Pancreas (tissue), 10 donors: ENCODE results near the gene FASTKD1. TPM values are rescaled to one million over a fixed set of nuclear protein-coding genes. Genes with fewer than 3 reads are reported as not detected.

Source experiments
- ATAC-seq, 4 donors: fragments of 200-7000 bp; cut with Tn5 transposase; one replicate each; pipeline versions ENCODE4 v1.8.0 to v1.9.1; 2020; ENCODE audit warnings: mild to moderate bottlenecking in 4 of 4, moderate library complexity in 4 of 4
- DNase-seq, 6 donors: peaks; one replicate each; pipeline ENCODE4 v3.0.0-alpha.2; 2020
- FAIRE-seq: peaks from 2 replicates; lab custom pipeline; 2012; peaks lifted over from hg19 to GRCh38; lab: Jason Lieb, UNC
- H3K27ac ChIP-seq, 4 donors: fragments of 200-600 bp; sonication (generic); 1 replicate in 3 of 4; 2 replicates in 1 of 4; pipeline versions ENCODE4 v1.5.0 to v1.8.0; 2020
- H3K27me3 ChIP-seq, 4 donors: fragments of 200-600 bp; one replicate each; pipeline ENCODE4 v1.8.0; 2021
- H3K36me3 ChIP-seq, 3 donors: fragments of 200-600 bp; sonication (generic) in 1 of 3; one replicate each; pipeline versions ENCODE4 v1.5.0 to v1.8.0; 2020 to 2021
- H3K4me1 ChIP-seq, 3 donors: fragments of 200-600 bp; one replicate each; pipeline ENCODE4 v1.8.0; 2021
- H3K4me3 ChIP-seq, 4 donors: fragments of 200-600 bp; sonication (generic) in 2 of 4; one replicate each; pipeline versions ENCODE4 v1.5.0 to v1.8.0; 2020 to 2021
- H3K9me3 ChIP-seq, 4 donors: fragments of 200-600 bp; one replicate each; pipeline ENCODE4 v1.8.0; 2021
- WGBS, 2 donors: extraction: QIAGEN DNeasy Blood & Tissue Kit; methylation state at CpG; one replicate each; pipeline ENCODE4 v1.1.7; 2013; 5-methylcytosine and 5-hydroxymethylcytosine counted together
- intact Hi-C, 3 donors: fragments of 100-400 bp; cut with DNase I; formaldehyde crosslinking; loops; one replicate each; pipeline versions ENCODE4 v1.11.1 to v1.14.2; 2022
- polyA plus RNA-seq, 2 donors: library from polyadenylated mRNA; stranded (reverse); fragments of 200-250 nt; gene quantifications; one replicate each; pipeline ENCODE4 v1.2.3, GENCODE V29; 2013
- total RNA-seq, 6 donors: library from RNA; stranded (reverse); fragmentation: NEBNext Ultra II Directional in 4 of 6; extraction: Animal tissue kit (Norgen Biotek cat#: 25700) in 4 of 6; gene quantifications; one replicate each; pipeline versions ENCODE4 v1.2.1 to v1.2.4, GENCODE V29; 2021 to 2023
- TF ChIP-seq, protein P1 (sequence below), 4 donors: fragments of 200-600 bp; sonication (generic) in 3 of 4; IDR thresholded peaks; one replicate each; pipeline versions ENCODE4 v1.5.0 to v1.8.0; 2021; ENCODE audit warnings: antibody characterized with exemption in 4 of 4
- donor health status: healthy with polysubstance abuse.
- donor health status: DM: no; HTN: no; CAD: no; lungs with moderate emphysema.
- donor health status: DM: no; HTN: no; CAD: no.
- donor health status: control.
- donor health status: control.
- donor health status: Bipolar disorder and iron deficiency.
- donor health status: DM: yes; HTN: yes; CAD: no.
- donor health status: DM: no; HTN: no; CAD: no.
- donor health status: DM: no; HTN: no; CAD: no.
- donor health status: DM: yes; HTN: yes; CAD: no.

FASTKD1 gene
- total and polyA plus RNA-seq, 8 donors, result 5.5 to 35.9 (median 11.5) TPM

DNA sequence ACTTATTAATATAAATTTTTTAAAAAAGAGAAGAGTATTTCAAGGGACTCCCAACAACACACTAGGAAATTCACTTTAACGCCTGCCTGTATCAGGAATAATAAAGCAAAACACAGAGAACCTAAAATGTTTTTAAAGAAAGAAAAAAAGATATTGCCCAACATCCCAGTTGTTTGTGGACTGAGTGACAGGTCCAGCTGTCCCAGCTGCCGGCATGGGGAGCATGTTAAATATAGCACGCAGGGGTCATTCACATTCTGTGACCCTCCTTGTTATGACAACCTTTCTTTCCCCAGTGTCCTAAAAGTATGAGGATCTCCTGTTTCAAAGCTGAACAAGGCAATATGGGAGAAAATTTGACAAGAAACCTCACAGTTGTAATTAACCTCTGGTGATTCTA, 59.7 kb downstream of the FASTKD1 start:
- intact Hi-C loops, result no loop called here

GRCh38 chr2:169513094-169513493, 60.6 kb downstream of the FASTKD1 start:
- H3K36me3 ChIP-seq, result no peaks in the 10 kb centered on the region
- H3K27ac ChIP-seq, result no peak overlapping the region
- ATAC-seq, result no peak
- intact Hi-C loops, result no loop called here
- no peak overlapping the region for H3K4me3 ChIP-seq
- H3K27me3 ChIP-seq, result no peaks in the 10 kb centered on the region
- no peak for DNase-seq
- no peak for FAIRE-seq
- H3K9me3 ChIP-seq, result no peaks in the 10 kb centered on the region
- TF ChIP-seq, protein P1, sequence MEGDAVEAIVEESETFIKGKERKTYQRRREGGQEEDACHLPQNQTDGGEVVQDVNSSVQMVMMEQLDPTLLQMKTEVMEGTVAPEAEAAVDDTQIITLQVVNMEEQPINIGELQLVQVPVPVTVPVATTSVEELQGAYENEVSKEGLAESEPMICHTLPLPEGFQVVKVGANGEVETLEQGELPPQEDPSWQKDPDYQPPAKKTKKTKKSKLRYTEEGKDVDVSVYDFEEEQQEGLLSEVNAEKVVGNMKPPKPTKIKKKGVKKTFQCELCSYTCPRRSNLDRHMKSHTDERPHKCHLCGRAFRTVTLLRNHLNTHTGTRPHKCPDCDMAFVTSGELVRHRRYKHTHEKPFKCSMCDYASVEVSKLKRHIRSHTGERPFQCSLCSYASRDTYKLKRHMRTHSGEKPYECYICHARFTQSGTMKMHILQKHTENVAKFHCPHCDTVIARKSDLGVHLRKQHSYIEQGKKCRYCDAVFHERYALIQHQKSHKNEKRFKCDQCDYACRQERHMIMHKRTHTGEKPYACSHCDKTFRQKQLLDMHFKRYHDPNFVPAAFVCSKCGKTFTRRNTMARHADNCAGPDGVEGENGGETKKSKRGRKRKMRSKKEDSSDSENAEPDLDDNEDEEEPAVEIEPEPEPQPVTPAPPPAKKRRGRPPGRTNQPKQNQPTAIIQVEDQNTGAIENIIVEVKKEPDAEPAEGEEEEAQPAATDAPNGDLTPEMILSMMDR (IDR thresholded peaks at IDR 0.05), result no peak
- H3K4me1 ChIP-seq, result peaks cover 0 to 2% (median 0%) of the 10 kb centered on the region in 3 donors
- WGBS, 2 donors, result 95 to 100% methylated on average over 1 of the region's 1 CpG

More for the DNA sequence above, 59.7 kb downstream of the FASTKD1 start:
- H3K27me3 ChIP-seq, result no peaks in the 10 kb centered on the region
- TF ChIP-seq, protein P1 (IDR thresholded peaks at IDR 0.05), result no peak
- no peak for DNase-seq
- ATAC-seq, result no peak
- H3K4me1 ChIP-seq, result no peaks in the 10 kb centered on the region
- 67 to 74% methylated on average over 3 of the region's 3 CpGs for WGBS, 2 donors
- no peak for FAIRE-seq
- no peaks in the 10 kb centered on the region for H3K9me3 ChIP-seq
- H3K36me3 ChIP-seq, result no peaks in the 10 kb centered on the region
- H3K27ac ChIP-seq, result no peak overlapping the region
- no peak overlapping the region for H3K4me3 ChIP-seq

DNA sequence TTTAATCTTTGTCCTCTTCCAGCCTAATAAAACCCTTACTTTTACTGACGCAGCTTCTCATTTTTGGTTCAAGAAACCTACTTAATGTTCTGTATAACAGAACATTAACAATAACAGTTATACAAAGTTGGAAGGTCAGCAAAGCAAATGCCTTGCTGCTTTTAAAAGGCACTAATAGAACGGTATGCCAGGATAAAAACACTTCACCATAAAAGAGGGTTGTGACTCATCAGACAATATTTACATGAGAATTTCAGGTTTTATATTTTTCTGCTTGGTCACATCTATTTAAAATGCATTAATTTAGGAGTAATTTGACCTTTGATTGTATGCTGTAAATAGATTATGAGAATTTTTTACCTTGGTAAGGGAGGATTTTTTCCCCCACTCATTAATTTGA, 61.1 kb downstream of the FASTKD1 start:
- H3K4me1 ChIP-seq, result peaks cover 0 to 5% (median 4%) of the 10 kb centered on the region in 3 donors
- no peaks in the 10 kb centered on the region for H3K27me3 ChIP-seq
- no peak overlapping the region for H3K27ac ChIP-seq
- TF ChIP-seq, protein P1 (IDR thresholded peaks at IDR 0.05), result no peak
- no peak overlapping the region for H3K4me3 ChIP-seq
- ATAC-seq (peak in 1 of 4 donors; percentile 40), FAIRE-seq (no peak), DNase-seq (no peak)
- H3K36me3 ChIP-seq, result no peaks in the 10 kb centered on the region
- intact Hi-C loops, result no loop called here
- H3K9me3 ChIP-seq, result no peaks in the 10 kb centered on the region
- 81 to 86% methylated on average over 2 of the region's 2 CpGs for WGBS, 2 donors

DNA sequence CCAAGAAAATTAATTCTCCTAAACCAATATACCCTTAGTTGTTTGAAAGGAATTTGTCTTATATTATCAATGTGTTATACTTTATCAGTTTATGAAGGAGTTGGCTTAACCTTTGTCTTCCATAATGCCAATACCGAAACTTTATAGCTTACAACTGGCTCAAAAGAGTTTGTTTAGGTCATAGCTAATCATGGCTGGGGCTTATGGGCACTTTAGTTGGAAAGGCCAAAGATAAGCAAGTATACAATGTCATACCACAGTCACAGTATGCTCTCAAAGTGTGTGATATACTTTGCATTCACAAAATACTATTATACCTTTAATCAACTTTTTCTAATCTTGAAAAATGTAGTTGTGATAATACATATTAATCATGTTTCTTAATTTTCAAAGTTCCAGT, 61.8 kb downstream of the FASTKD1 start:
- 83 to 88% methylated on average over 1 of the region's 1 CpG for WGBS, 2 donors
- Histone ChIP-seq H3K27me3 (no peaks in the 10 kb centered on the region), H3K4me1 (peaks cover 0 to 11% (median 9%) of the 10 kb centered on the region in 3 donors), H3K36me3 (no peaks in the 10 kb centered on the region), H3K27ac (no peak overlapping the region), H3K9me3 (no peaks in the 10 kb centered on the region), H3K4me3 (no peak overlapping the region)
- intact Hi-C loops, result no loop called here
- no peak for FAIRE-seq
- no peak for DNase-seq
- no peak for ATAC-seq
- TF ChIP-seq, protein P1 (IDR thresholded peaks at IDR 0.05), result no peak

GRCh38 chr2:169510496-169510895, 63.2 kb downstream of the FASTKD1 start:
- DNase-seq (no peak), FAIRE-seq (no peak), ATAC-seq (no peak)
- WGBS, 2 donors, result 94 to 97% methylated on average over 4 of the region's 4 CpGs
- no peaks in the 10 kb centered on the region for H3K27me3 ChIP-seq
- peaks cover 0 to 11% (median 9%) of the 10 kb centered on the region in 3 donors for H3K4me1 ChIP-seq
- TF ChIP-seq, protein P1 (IDR thresholded peaks at IDR 0.05), result no peak
- no peaks in the 10 kb centered on the region for H3K9me3 ChIP-seq
- intact Hi-C loops, result no loop called here
- no peak overlapping the region for H3K4me3 ChIP-seq
- no peak overlapping the region for H3K27ac ChIP-seq
- no peaks in the 10 kb centered on the region for H3K36me3 ChIP-seq
